Lower lobe of right lung (tissue), 2 donors: ENCODE results near the gene NPHP1. TPM values are rescaled to one million over a fixed set of nuclear protein-coding genes. Genes with fewer than 3 reads are reported as not detected.

Experiments
- ATAC-seq, 2 donors: fragments of 200-7000 bp; cut with Tn5 transposase; one replicate each; pipeline ENCODE4 v1.9.1; 2020 to 2022; ENCODE audit warnings: mild to moderate bottlenecking in 2 of 2, moderate library complexity in 2 of 2
- DNase-seq: peaks from one replicate; pipeline ENCODE4 v3.0.0-alpha.2; 2020
- H3K27ac ChIP-seq: fragments of 200-600 bp; one replicate; pipeline ENCODE4 v1.8.0; 2022
- H3K27me3 ChIP-seq: fragments of 200-600 bp; one replicate; pipeline ENCODE4 v1.8.0; 2022; ENCODE audit warnings: low read depth
- H3K36me3 ChIP-seq: fragments of 200-600 bp; one replicate; pipeline ENCODE4 v1.8.0; 2022; ENCODE audit warnings: mild to moderate bottlenecking
- H3K4me1 ChIP-seq: fragments of 200-600 bp; one replicate; pipeline ENCODE4 v1.8.0; 2022
- H3K4me3 ChIP-seq: fragments of 200-600 bp; one replicate; pipeline ENCODE4 v1.8.0; 2022; ENCODE audit warnings: mild to moderate bottlenecking
- H3K9me3 ChIP-seq: fragments of 200-600 bp; one replicate; pipeline ENCODE4 v1.8.0; 2022
- CTCF ChIP-seq: fragments of 200-600 bp; IDR thresholded peaks from one replicate; pipeline ENCODE4 v1.8.0; 2022; ENCODE audit warnings: antibody characterized with exemption, mild to moderate bottlenecking
- intact Hi-C: fragments of 100-400 bp; cut with DNase I; formaldehyde crosslinking; loops from one replicate; pipeline ENCODE4 v1.11.0; 2022
- total RNA-seq: library from RNA; stranded (reverse); fragmentation: NEBNext Ultra II Directional; extraction: Animal tissue kit (Norgen Biotek cat#: 25700); gene quantifications from one replicate; pipeline ENCODE4 v1.2.1, GENCODE V29; 2021
- donor health status: DM: no; HTN: yes; CAD: no; lungs with severe emphysema.

Gene NPHP1
- total RNA-seq, 1 donor from 2014 or later: 6.8 TPM

GRCh38 chr2:110126086-110126773 is 78.6 kb downstream of the NPHP1 start:
- Histone ChIP-seq H3K36me3 (no peaks in the 10 kb centered on the region), H3K4me3 (no peak overlapping the region), H3K27ac (no peak overlapping the region), H3K27me3 (no peaks in the 10 kb centered on the region), H3K9me3 (no peaks in the 10 kb centered on the region), H3K4me1 (no peaks in the 10 kb centered on the region)
- no peak for TF ChIP-seq CTCF
- ATAC-seq (peak; percentile 60 to 67), DNase-seq (no peak)
- intact Hi-C loops: no loop called here

DNA sequence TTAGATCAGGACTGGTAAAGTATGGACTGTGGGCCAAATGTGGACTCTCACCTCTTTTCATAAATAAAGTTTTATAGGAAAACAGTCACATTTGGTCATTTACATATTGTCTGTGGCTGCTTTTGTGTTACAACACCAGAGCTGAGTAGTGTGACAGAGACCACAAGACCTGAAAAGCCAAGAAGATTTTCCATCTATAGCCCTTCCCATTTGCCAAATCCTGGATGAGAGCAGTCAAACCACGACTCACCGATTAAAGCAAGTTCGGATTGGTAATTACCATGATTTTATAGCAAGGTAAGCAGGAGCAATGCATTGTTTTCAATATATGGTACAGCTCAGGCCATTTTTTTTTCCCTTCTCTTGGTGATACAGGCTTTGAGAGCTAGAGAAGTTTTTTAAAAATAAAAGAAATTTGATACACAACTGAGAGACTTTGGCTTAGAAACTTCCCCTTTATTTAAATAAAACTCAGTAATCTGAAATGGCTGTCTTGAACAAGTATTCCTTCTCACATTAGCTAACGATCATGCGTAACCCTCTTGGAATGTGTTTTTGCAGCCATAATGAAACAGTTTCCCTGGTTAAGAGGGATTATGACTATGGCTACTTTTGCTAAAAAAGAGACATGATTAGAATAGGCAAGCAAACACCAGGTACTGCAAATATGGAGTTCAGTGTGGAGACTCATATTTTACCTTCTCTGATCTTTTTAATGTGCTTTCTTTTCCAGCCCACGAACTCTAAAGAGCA is 79.7 kb downstream of the NPHP1 start:
- ATAC-seq: peak in 1 of 2 donors; percentile 75
- DNase-seq: no peak
- no peak for TF ChIP-seq CTCF
- Histone ChIP-seq H3K36me3 (no peaks in the 10 kb centered on the region), H3K27ac (no peak overlapping the region), H3K4me3 (no peak overlapping the region), H3K9me3 (no peaks in the 10 kb centered on the region), H3K4me1 (peaks cover 5% of the 10 kb centered on the region), H3K27me3 (no peaks in the 10 kb centered on the region)
- intact Hi-C loops: no loop called here

GRCh38 chr2:110124038-110124825 is 80.6 kb downstream of the NPHP1 start:
- intact Hi-C loops: no loop called here
- ATAC-seq (peak; percentile 86 to 88), DNase-seq (peak; percentile 62)
- no peak overlapping the region for H3K27ac ChIP-seq
- no peaks in the 10 kb centered on the region for H3K9me3 ChIP-seq
- peaks cover 9% of the 10 kb centered on the region for H3K4me1 ChIP-seq
- no peaks in the 10 kb centered on the region for H3K27me3 ChIP-seq
- no peak for TF ChIP-seq CTCF
- no peak overlapping the region for H3K4me3 ChIP-seq
- no peaks in the 10 kb centered on the region for H3K36me3 ChIP-seq

DNA sequence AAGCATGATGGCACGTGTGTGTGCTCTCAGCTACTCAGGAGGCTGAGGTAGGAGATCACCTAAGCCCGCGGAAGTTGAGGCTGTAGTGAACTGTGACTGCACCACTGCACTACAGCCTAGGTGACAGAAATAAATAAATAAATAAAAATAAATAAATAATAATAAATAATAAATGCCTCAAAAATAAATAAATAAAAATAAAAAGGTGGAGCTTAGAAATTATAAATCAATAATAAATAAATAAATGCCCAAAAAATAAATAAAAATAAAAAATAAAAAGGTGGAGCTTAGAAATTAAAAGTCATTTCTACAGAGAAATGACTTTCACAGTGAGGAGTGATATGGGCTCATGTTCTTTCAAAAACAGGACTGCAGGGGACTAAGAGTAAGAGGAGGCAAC is 83.2 kb downstream of the NPHP1 start:
- H3K9me3 ChIP-seq: no peaks in the 10 kb centered on the region
- peaks cover 15% of the 10 kb centered on the region for H3K4me1 ChIP-seq
- no peaks in the 10 kb centered on the region for H3K36me3 ChIP-seq
- peaks cover 2% of the 10 kb centered on the region for H3K27me3 ChIP-seq
- no peak for DNase-seq
- no peak for ATAC-seq
- no peak overlapping the region for H3K4me3 ChIP-seq
- intact Hi-C loops: no loop called here
- no peak overlapping the region for H3K27ac ChIP-seq
- TF ChIP-seq CTCF: no peak

DNA sequence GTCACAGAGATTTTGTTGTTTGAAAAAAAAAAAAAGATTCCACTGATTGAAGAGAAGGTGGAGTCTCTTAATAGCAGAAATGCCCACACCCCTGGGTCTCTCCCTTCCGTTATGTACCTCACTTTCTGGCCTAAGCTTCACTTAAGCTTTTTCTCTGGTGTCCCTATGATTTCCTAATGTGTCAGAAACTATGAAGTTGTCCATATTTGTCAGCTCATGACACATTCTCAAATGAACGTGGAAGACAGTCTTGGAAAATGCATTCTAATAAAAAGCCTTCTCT is 83.8 kb downstream of the NPHP1 start:
- peaks cover 8% of the 10 kb centered on the region for H3K27me3 ChIP-seq
- DNase-seq (no peak), ATAC-seq (no peak)
- H3K4me3 ChIP-seq: no peak overlapping the region
- peaks cover 21% of the 10 kb centered on the region for H3K4me1 ChIP-seq
- H3K27ac ChIP-seq: peak overlapping the region; percentile 38
- intact Hi-C loops: no loop called here
- H3K36me3 ChIP-seq: no peaks in the 10 kb centered on the region
- no peak for TF ChIP-seq CTCF
- H3K9me3 ChIP-seq: no peaks in the 10 kb centered on the region
